CD4-positive, alpha-beta T cell treated with Interleukin-2 at 100 ng/mL for 4 hours (primary cell): ENCODE data around the gene INSIG1.

Experiments
- DNase-seq: peaks from one replicate; pipeline ENCODE4 v3.0.0-alpha.2; 2020; ENCODE audit warnings: low spot score

INSIG1 gene

GRCh38 chr7:155303039-155303593 is 5.4 kb downstream of the INSIG1 start:
- no peak for DNase-seq

- DNase-seq, result no peak
Observed at GRCh38 chr7:155303897-155304296, 6.2 kb downstream of the INSIG1 start.

GRCh38 chr7:155305231-155305904 is 7.7 kb downstream of the INSIG1 start:
- DNase-seq, result no peak

GRCh38 chr7:155306673-155307470 is 9.2 kb downstream of the INSIG1 start:
- no peak for DNase-seq

GRCh38 chr7:155308330-155309020 is 10.8 kb downstream of the INSIG1 start:
- no peak for DNase-seq

GRCh38 chr7:155309021-155309338 is 11.3 kb downstream of the INSIG1 start:
- no peak for DNase-seq

GRCh38 chr7:155310425-155311114 is 12.9 kb downstream of the INSIG1 start:
- no peak for DNase-seq

GRCh38 chr7:155311826-155312537 is 14.3 kb downstream of the INSIG1 start:
- no peak for DNase-seq

GRCh38 chr7:155312633-155313032 is 15.0 kb downstream of the INSIG1 start:
- no peak for DNase-seq

- no peak for DNase-seq
Observed at GRCh38 chr7:155313096-155313495, 15.4 kb downstream of the INSIG1 start.

GRCh38 chr7:155315977-155316376 is 18.3 kb downstream of the INSIG1 start:
- DNase-seq, result no peak

- DNase-seq, result no peak
Observed at GRCh38 chr7:155316427-155317113, 18.9 kb downstream of the INSIG1 start.

GRCh38 chr7:155317114-155317434 is 19.4 kb downstream of the INSIG1 start:
- DNase-seq, result no peak

- DNase-seq, result no peak
Observed at GRCh38 chr7:155318245-155318644, 20.6 kb downstream of the INSIG1 start.

GRCh38 chr7:155322530-155322929 is 24.9 kb downstream of the INSIG1 start:
- no peak for DNase-seq

- no peak for DNase-seq
Observed at GRCh38 chr7:155323001-155323638, 25.4 kb downstream of the INSIG1 start.

GRCh38 chr7:155324012-155324917 is 26.6 kb downstream of the INSIG1 start:
- DNase-seq, result no peak

GRCh38 chr7:155324918-155325235 is 27.2 kb downstream of the INSIG1 start:
- DNase-seq, result no peak

- no peak for DNase-seq
Observed at GRCh38 chr7:155326385-155326784, 28.7 kb downstream of the INSIG1 start.
